ENCODE measurements around the gene CFAP99.

GRCh38 chr4:2459589-2460349 is 41.0 kb downstream of the CFAP99 start:
- no peak for TF ChIP-seq EZH2 (IDR thresholded peaks at IDR 0.05)
- TF ChIP-seq, protein P1, sequence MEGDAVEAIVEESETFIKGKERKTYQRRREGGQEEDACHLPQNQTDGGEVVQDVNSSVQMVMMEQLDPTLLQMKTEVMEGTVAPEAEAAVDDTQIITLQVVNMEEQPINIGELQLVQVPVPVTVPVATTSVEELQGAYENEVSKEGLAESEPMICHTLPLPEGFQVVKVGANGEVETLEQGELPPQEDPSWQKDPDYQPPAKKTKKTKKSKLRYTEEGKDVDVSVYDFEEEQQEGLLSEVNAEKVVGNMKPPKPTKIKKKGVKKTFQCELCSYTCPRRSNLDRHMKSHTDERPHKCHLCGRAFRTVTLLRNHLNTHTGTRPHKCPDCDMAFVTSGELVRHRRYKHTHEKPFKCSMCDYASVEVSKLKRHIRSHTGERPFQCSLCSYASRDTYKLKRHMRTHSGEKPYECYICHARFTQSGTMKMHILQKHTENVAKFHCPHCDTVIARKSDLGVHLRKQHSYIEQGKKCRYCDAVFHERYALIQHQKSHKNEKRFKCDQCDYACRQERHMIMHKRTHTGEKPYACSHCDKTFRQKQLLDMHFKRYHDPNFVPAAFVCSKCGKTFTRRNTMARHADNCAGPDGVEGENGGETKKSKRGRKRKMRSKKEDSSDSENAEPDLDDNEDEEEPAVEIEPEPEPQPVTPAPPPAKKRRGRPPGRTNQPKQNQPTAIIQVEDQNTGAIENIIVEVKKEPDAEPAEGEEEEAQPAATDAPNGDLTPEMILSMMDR (IDR thresholded peaks at IDR 0.05): no peak
